HepG2 (cell line): ENCODE data around the gene TBX6. TPM values are rescaled to one million over a fixed set of nuclear protein-coding genes. Genes with fewer than 3 reads are reported as not detected.

Source experiments
- FOXA3 ChIP-seq: IDR thresholded peaks from 2 replicates; pipeline ENCODE4 v1.6.1; 2016; ENCODE audit warnings: missing genetic modification reagents, missing compliant biosample characterization
- HNRNPL ChIP-seq: fragments of 200-400 bp; formaldehyde crosslinking; IDR thresholded peaks from 2 replicates; pipeline ENCODE4 v1.6.1; 2017; ENCODE audit warnings: mild to moderate bottlenecking, low read depth, low read length
- HOXA9 ChIP-seq: sonication (generic); formaldehyde crosslinking; IDR thresholded peaks from 2 replicates; pipeline ENCODE4 v1.8.1; 2022; ENCODE audit warnings: missing genetic modification reagents, mild to moderate bottlenecking, moderate library complexity, borderline replicate concordance
- KLF9 ChIP-seq: IDR thresholded peaks from 2 replicates; pipeline ENCODE4 v1.6.1; 2016; ENCODE audit warnings: low read depth
- MAZ ChIP-seq, 2 experiments: sonication (generic) in 1 of 2; formaldehyde crosslinking in 1 of 2; IDR thresholded peaks; 2 replicates each; pipeline versions ENCODE4 v1.5.0 to v1.6.1; 2012 to 2020; ENCODE audit warnings: low read depth in 2 of 2, mild to moderate bottlenecking in 2 of 2, borderline replicate concordance in 1 of 2, improper control_type of control experiment in 1 of 2, low read length in 1 of 2, missing genetic modification reagents in 1 of 2, moderate library complexity in 1 of 2
- PAF1 ChIP-seq: IDR thresholded peaks from 2 replicates; pipeline ENCODE4 v1.6.1; 2016; ENCODE audit warnings: missing genetic modification reagents, missing compliant biosample characterization
- RAD21 ChIP-seq: fragments of 450-650 bp; formaldehyde crosslinking; IDR thresholded peaks from 2 replicates; pipeline ENCODE4 v1.5.0; 2020; ENCODE audit warnings: mild to moderate bottlenecking
- RFXANK ChIP-seq: IDR thresholded peaks from 2 replicates; pipeline ENCODE4 v1.6.1; 2016
- SIX1 ChIP-seq: sonication (generic); formaldehyde crosslinking; IDR thresholded peaks from 2 replicates; pipeline ENCODE4 v1.4.0; 2020; ENCODE audit warnings: missing genetic modification reagents, borderline replicate concordance
- SUZ12 ChIP-seq: fragments of 150-350 bp; IDR thresholded peaks from 2 replicates; pipeline ENCODE4 v1.6.1; 2014; ENCODE audit warnings: low read depth, low read length
- TAF15 ChIP-seq: fragments of 200-400 bp; formaldehyde crosslinking; IDR thresholded peaks from one replicate; pipeline ENCODE4 v1.6.1; 2018; ENCODE audit warnings: mild to moderate bottlenecking, low read depth, low read length; ENCODE audit not compliant: poor library complexity, severe bottlenecking
- TEAD2 ChIP-seq: sonication (generic); formaldehyde crosslinking; IDR thresholded peaks from 2 replicates; pipeline ENCODE4 v1.9.0; 2021; ENCODE audit warnings: missing genetic modification reagents
- WIZ ChIP-seq: sonication (generic); formaldehyde crosslinking; IDR thresholded peaks from 2 replicates; pipeline ENCODE4 v1.5.1; 2020; ENCODE audit warnings: mild to moderate bottlenecking, missing genetic modification reagents
- ZBTB7A ChIP-seq: sonication (generic); formaldehyde crosslinking; IDR thresholded peaks from 2 replicates; pipeline ENCODE4 v1.8.0; 2022; ENCODE audit warnings: mild to moderate bottlenecking, missing genetic modification reagents
- ZNF775 ChIP-seq: sonication (generic); formaldehyde crosslinking; IDR thresholded peaks from 2 replicates; pipeline ENCODE4 v1.4.0; 2020; ENCODE audit warnings: missing genetic modification reagents, mild to moderate bottlenecking, moderate library complexity, borderline replicate concordance
- ZNF790 ChIP-seq: sonication (generic); formaldehyde crosslinking; IDR thresholded peaks from 2 replicates; pipeline ENCODE4 v1.8.0; 2022; ENCODE audit warnings: missing genetic modification reagents, mild to moderate bottlenecking, borderline replicate concordance
- ZSCAN12 ChIP-seq: sonication (generic); formaldehyde crosslinking; IDR thresholded peaks from 2 replicates; pipeline ENCODE4 v1.9.0; 2021; ENCODE audit warnings: mild to moderate bottlenecking, missing genetic modification reagents
- polyA plus RNA-seq, 8 experiments: library from polyadenylated mRNA; depleted of rRNA in 3 of 8; stranded (reverse) in 7 of 8; unstranded in 1 of 8; fragments of >200 nt; fragmentation: Illumina TruSeq in 4 of 8; extraction: Trizol in 4 of 8; gene quantifications; 2 replicates each; pipeline versions ENCODE4 v1.2.1 to v1.2.3, GENCODE V29; 2011 to 2016; ENCODE audit warnings: low read depth in 4 of 8, missing spikeins in 1 of 8, mixed read lengths in 1 of 8; ENCODE audit not compliant: insufficient read depth in 1 of 8
- total RNA-seq, 5 experiments: library from RNA; depleted of rRNA; stranded (reverse); fragments of >200 nt; fragmentation: Illumina TruSeq; extraction: Trizol; gene quantifications; 2 replicates each; pipeline ENCODE4 v1.2.3, GENCODE V29; 2016; ENCODE audit warnings: low read depth in 1 of 5
- TF ChIP-seq, protein P1 (sequence below): sonication (generic); formaldehyde crosslinking; IDR thresholded peaks from 2 replicates; pipeline ENCODE4 v1.4.0; 2020; ENCODE audit warnings: missing genetic modification reagents
- TF ChIP-seq, protein P2 (sequence below): sonication (generic); formaldehyde crosslinking; IDR thresholded peaks from 2 replicates; pipeline ENCODE4 v1.8.0; 2022; ENCODE audit warnings: mild to moderate bottlenecking, missing genetic modification reagents; ENCODE audit not compliant: insufficient replicate concordance
- TF ChIP-seq, protein P3 (sequence below): sonication (generic); formaldehyde crosslinking; IDR thresholded peaks from 2 replicates; pipeline ENCODE4 v1.8.1; 2023; ENCODE audit warnings: mild to moderate bottlenecking, missing genetic modification reagents, borderline replicate concordance
- TF ChIP-seq, protein P4 (sequence below): IDR thresholded peaks from 2 replicates; pipeline ENCODE4 v1.6.1; 2016; ENCODE audit warnings: missing compliant biosample characterization, missing genetic modification reagents, borderline replicate concordance

TBX6 gene
- total and polyA plus RNA-seq, 2 of the 13 experiments (the other 11 are each of a cell fraction or from before 2014, with no cell fraction given), result 0.24 to 0.42 TPM

GRCh38 chr16:30065943-30066760, 25.6 kb downstream of the TBX6 start (continued):
- TF ChIP-seq RAD21 (CRISPR knock-in tag) (no peak), ZBTB7A (CRISPR knock-in tag) (no peak), RFXANK (no peak), WIZ (peak; percentile 77; the same call in 1 of the 2 replicates), ZNF775 (no peak), ZSCAN12 (CRISPR knock-in tag) (no peak), KLF9 (CRISPR knock-in tag) (no peak), SUZ12 (no peak), FOXA3 (no peak), SIX1 (CRISPR knock-in tag) (peak; percentile 20; the same call in 1 of the 2 replicates), ZNF790 (CRISPR knock-in tag) (peak; percentile 82), TAF15 (no peak), PAF1 (CRISPR knock-in tag) (no peak), MAZ (IDR thresholded peaks at IDR 0.05; ENCODE audit: borderline replicate concordance, low read depth, low read length) (no peak), MAZ (CRISPR knock-in tag; IDR thresholded peaks at IDR 0.05; ENCODE audit: low read depth) (no peak), HNRNPL (no peak; the same call in 1 of the 2 replicates), HOXA9 (CRISPR knock-in tag) (no peak), TEAD2 (CRISPR knock-in tag) (no peak)
- TF ChIP-seq, protein P1, sequence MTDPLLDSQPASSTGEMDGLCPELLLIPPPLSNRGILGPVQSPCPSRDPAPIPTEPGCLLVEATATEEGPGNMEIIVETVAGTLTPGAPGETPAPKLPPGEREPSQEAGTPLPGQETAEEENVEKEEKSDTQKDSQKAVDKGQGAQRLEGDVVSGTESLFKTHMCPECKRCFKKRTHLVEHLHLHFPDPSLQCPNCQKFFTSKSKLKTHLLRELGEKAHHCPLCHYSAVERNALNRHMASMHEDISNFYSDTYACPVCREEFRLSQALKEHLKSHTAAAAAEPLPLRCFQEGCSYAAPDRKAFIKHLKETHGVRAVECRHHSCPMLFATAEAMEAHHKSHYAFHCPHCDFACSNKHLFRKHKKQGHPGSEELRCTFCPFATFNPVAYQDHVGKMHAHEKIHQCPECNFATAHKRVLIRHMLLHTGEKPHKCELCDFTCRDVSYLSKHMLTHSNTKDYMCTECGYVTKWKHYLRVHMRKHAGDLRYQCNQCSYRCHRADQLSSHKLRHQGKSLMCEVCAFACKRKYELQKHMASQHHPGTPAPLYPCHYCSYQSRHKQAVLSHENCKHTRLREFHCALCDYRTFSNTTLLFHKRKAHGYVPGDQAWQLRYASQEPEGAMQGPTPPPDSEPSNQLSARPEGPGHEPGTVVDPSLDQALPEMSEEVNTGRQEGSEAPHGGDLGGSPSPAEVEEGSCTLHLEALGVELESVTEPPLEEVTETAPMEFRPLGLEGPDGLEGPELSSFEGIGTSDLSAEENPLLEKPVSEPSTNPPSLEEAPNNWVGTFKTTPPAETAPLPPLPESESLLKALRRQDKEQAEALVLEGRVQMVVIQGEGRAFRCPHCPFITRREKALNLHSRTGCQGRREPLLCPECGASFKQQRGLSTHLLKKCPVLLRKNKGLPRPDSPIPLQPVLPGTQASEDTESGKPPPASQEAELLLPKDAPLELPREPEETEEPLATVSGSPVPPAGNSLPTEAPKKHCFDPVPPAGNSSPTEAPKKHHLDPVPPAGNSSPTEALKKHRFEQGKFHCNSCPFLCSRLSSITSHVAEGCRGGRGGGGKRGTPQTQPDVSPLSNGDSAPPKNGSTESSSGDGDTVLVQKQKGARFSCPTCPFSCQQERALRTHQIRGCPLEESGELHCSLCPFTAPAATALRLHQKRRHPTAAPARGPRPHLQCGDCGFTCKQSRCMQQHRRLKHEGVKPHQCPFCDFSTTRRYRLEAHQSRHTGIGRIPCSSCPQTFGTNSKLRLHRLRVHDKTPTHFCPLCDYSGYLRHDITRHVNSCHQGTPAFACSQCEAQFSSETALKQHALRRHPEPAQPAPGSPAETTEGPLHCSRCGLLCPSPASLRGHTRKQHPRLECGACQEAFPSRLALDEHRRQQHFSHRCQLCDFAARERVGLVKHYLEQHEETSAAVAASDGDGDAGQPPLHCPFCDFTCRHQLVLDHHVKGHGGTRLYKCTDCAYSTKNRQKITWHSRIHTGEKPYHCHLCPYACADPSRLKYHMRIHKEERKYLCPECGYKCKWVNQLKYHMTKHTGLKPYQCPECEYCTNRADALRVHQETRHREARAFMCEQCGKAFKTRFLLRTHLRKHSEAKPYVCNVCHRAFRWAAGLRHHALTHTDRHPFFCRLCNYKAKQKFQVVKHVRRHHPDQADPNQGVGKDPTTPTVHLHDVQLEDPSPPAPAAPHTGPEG, result no peak
- TF ChIP-seq, protein P2, sequence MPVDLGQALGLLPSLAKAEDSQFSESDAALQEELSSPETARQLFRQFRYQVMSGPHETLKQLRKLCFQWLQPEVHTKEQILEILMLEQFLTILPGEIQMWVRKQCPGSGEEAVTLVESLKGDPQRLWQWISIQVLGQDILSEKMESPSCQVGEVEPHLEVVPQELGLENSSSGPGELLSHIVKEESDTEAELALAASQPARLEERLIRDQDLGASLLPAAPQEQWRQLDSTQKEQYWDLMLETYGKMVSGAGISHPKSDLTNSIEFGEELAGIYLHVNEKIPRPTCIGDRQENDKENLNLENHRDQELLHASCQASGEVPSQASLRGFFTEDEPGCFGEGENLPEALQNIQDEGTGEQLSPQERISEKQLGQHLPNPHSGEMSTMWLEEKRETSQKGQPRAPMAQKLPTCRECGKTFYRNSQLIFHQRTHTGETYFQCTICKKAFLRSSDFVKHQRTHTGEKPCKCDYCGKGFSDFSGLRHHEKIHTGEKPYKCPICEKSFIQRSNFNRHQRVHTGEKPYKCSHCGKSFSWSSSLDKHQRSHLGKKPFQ (CRISPR knock-in tag), result no peak
- TF ChIP-seq, protein P3, sequence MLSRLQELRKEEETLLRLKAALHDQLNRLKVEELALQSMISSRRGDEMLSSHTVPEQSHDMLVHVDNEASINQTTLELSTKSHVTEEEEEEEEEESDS (CRISPR knock-in tag), result no peak
- TF ChIP-seq, protein P4, sequence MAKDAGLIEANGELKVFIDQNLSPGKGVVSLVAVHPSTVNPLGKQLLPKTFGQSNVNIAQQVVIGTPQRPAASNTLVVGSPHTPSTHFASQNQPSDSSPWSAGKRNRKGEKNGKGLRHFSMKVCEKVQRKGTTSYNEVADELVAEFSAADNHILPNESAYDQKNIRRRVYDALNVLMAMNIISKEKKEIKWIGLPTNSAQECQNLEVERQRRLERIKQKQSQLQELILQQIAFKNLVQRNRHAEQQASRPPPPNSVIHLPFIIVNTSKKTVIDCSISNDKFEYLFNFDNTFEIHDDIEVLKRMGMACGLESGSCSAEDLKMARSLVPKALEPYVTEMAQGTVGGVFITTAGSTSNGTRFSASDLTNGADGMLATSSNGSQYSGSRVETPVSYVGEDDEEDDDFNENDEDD (CRISPR knock-in tag), result no peak
